DND-41 (cell line): ENCODE data around the gene RAC2.
A peak's percentile ranks its signal among the peaks of the same experiment; 100 is the strongest.
"Not testable (repeated sequence)": the region's sequence is repeated elsewhere in the genome, so short reads cannot be mapped to it uniquely, and the experiment has no call there.

ENCODE experiments used
- ATAC-seq: fragments of 200-7000 bp; cut with Tn5 transposase; 3 replicates; pipeline ENCODE4 v1.9.1; 2021; ENCODE audit warnings: low read depth; ENCODE audit not compliant: insufficient read depth
- DNase-seq: peaks from one replicate; pipeline ENCODE4 v3.0.0-alpha.2; 2020
- H2AFZ ChIP-seq: 2 replicates; pipeline ENCODE4 v1.6.0; 2012; ENCODE audit warnings: low read depth, low read length
- H3K27ac ChIP-seq: 2 replicates; pipeline ENCODE4 v1.5.1; 2012; ENCODE audit warnings: low read length, inconsistent platforms
- H3K27me3 ChIP-seq: fragments of 200-600 bp; sonication (generic); 2 replicates; pipeline ENCODE4 v1.6.0; 2012; ENCODE audit warnings: low read length, mild to moderate bottlenecking, inconsistent platforms; ENCODE audit not compliant: insufficient read depth, poor library complexity
- H3K36me3 ChIP-seq: 2 replicates; pipeline ENCODE4 v1.5.1; 2012; ENCODE audit warnings: low read length, inconsistent platforms; ENCODE audit not compliant: insufficient read depth
- H3K4me1 ChIP-seq: 2 replicates; pipeline ENCODE4 v1.5.1; 2012; ENCODE audit warnings: mild to moderate bottlenecking, low read length; ENCODE audit not compliant: insufficient read depth
- H3K4me2 ChIP-seq: 2 replicates; pipeline ENCODE4 v1.6.0; 2012; ENCODE audit warnings: mild to moderate bottlenecking, moderate library complexity, low read length, inconsistent platforms; ENCODE audit not compliant: insufficient read depth
- H3K4me3 ChIP-seq, 2 experiments: fragments of 200-600 bp in 1 of 2; shearing (Covaris generic) in 1 of 2; 2 replicates each; pipeline ENCODE4 v1.5.1; 2012 to 2016; ENCODE audit warnings: inconsistent platforms in 2 of 2, low read length in 2 of 2, mild to moderate bottlenecking in 2 of 2, low read depth in 1 of 2, moderate library complexity in 1 of 2
- H3K79me2 ChIP-seq: 2 replicates; pipeline ENCODE4 v1.6.0; 2012; ENCODE audit warnings: low read length, inconsistent platforms; ENCODE audit not compliant: insufficient read depth
- H3K9ac ChIP-seq: 2 replicates; pipeline ENCODE4 v1.6.0; 2012; ENCODE audit warnings: low read depth, mild to moderate bottlenecking, inconsistent platforms, low read length, moderate library complexity
- H3K9me3 ChIP-seq: 2 replicates; pipeline ENCODE4 v1.5.1; 2012; ENCODE audit warnings: low read length, moderate library complexity, mild to moderate bottlenecking, inconsistent platforms; ENCODE audit not compliant: insufficient read depth, severe bottlenecking
- H4K20me1 ChIP-seq: 2 replicates; pipeline ENCODE4 v1.6.0; 2012; ENCODE audit warnings: low read length; ENCODE audit not compliant: insufficient read depth
- EZH2 ChIP-seq: IDR thresholded peaks from 3 replicates; pipeline ENCODE4 v1.6.1; 2012; ENCODE audit warnings: borderline replicate concordance, low read depth, mild to moderate bottlenecking, moderate library complexity, low read length, inconsistent platforms; ENCODE audit not compliant: severe bottlenecking
- TF ChIP-seq, protein P1 (sequence below): IDR thresholded peaks from 2 replicates; pipeline ENCODE4 v1.5.1; 2012; ENCODE audit warnings: borderline replicate concordance, low read length, moderate library complexity, mild to moderate bottlenecking; ENCODE audit not compliant: poor library complexity, severe bottlenecking; ENCODE audit errors: extremely low read depth

The RAC2 gene

DNA sequence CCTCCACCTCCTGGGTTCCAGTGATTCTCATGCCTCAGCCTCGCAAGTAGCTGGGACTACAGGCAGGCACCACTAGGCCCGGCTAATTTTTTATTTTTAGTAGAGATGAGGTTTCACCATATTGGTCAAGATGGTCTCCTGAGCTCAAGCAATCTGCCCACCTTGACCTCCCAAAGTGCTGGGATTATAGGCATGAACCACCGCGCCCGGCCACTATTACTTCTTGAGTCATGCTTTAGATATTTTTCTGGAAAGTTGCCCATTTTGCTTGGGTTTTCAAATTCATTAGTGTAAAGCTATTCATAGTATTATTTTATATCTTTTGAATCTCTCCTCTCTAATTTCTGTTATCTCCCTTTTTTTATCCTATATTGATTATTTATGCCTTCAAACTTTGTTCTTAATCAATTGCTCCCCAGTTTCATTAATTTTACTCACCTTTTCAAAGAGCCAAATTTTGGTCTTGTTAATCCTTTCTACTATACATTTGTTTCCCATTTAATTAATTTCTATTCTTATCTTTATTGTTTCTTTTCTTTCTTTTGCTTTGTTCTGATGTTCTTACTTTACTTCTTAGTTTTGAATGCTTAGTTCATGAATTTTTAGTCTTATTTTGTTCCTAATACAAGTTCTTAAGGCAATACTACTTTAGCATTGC, 10.3 kb upstream of the RAC2 start:
- H3K27me3 ChIP-seq, result peaks cover 6% of the 10 kb centered on the region
- DNase-seq (no peak), ATAC-seq (no peak)
- H3K79me2 ChIP-seq, result no peaks in the 10 kb centered on the region
- no peaks in the 10 kb centered on the region for H4K20me1 ChIP-seq
- no peak overlapping the region for H3K4me2 ChIP-seq
- H3K9ac ChIP-seq, result no peak overlapping the region
- H3K27ac ChIP-seq, result no peak overlapping the region
- H3K9me3 ChIP-seq, result no peaks in the 10 kb centered on the region
- H2AFZ ChIP-seq, result no peak overlapping the region
- no peaks in the 10 kb centered on the region for H3K4me1 ChIP-seq
- H3K36me3 ChIP-seq, result no peaks in the 10 kb centered on the region
- TF ChIP-seq, protein P1, sequence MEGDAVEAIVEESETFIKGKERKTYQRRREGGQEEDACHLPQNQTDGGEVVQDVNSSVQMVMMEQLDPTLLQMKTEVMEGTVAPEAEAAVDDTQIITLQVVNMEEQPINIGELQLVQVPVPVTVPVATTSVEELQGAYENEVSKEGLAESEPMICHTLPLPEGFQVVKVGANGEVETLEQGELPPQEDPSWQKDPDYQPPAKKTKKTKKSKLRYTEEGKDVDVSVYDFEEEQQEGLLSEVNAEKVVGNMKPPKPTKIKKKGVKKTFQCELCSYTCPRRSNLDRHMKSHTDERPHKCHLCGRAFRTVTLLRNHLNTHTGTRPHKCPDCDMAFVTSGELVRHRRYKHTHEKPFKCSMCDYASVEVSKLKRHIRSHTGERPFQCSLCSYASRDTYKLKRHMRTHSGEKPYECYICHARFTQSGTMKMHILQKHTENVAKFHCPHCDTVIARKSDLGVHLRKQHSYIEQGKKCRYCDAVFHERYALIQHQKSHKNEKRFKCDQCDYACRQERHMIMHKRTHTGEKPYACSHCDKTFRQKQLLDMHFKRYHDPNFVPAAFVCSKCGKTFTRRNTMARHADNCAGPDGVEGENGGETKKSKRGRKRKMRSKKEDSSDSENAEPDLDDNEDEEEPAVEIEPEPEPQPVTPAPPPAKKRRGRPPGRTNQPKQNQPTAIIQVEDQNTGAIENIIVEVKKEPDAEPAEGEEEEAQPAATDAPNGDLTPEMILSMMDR, result no peak
- TF ChIP-seq EZH2, result no peak
- no peak overlapping the region for H3K4me3 ChIP-seq

DNA sequence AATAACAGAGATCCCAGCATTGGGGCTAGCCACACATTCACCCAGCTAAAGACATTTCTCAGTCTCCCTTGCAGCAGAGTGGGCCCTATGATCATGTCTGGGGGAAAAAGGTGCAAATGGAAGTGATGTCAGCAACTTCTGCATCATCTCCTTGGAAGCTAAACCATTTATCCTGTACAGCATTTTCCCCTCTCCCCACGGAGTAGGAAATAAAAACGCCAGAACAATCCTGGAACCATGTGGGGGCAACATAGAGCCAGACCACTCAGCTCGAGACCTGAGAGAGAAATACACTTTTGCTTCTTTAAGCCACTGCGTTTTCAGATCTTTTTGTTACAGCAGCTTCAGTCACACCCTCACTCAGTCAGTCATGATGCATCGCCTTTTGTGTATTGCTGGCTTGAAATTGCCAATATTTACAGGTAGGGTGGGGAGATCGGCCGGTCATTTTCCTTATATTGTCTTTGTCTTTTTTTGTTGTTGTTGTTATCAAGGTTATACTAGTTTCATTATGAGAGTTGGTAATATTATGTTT, 9.1 kb upstream of the RAC2 start:
- Histone ChIP-seq H3K4me3 (no peak overlapping the region), H3K27ac (no peak overlapping the region), H3K9ac (no peak overlapping the region), H3K27me3 (peaks cover 6% of the 10 kb centered on the region), H4K20me1 (no peaks in the 10 kb centered on the region), H3K4me2 (no peak overlapping the region), H3K9me3 (no peaks in the 10 kb centered on the region), H3K36me3 (no peaks in the 10 kb centered on the region), H3K79me2 (no peaks in the 10 kb centered on the region), H3K4me1 (no peaks in the 10 kb centered on the region), H2AFZ (no peak overlapping the region)
- ATAC-seq (no peak), DNase-seq (no peak)
- TF ChIP-seq, protein P1, result peak; percentile 26
- TF ChIP-seq EZH2, result no peak

DNA sequence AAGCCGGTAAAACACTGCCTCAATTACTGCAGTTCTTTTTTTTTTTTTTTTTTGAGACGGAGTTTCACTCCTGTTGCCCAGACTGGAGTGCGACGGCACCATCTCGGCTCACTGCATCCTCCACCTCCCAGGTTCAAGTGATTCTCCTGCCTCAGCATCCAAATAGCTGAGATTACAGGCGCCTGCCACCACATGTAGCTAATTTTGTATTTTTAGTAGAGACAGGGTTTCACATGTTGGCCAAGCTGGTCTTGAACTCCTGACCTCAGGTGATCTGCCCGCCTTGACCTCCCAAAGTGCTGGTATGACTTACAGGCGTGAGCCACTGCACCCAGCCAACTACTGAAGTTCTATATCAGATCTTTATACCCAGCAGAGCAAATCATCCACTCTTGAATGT, 7.8 kb upstream of the RAC2 start:
- not testable (repeated sequence) for H3K4me3 ChIP-seq

DNA sequence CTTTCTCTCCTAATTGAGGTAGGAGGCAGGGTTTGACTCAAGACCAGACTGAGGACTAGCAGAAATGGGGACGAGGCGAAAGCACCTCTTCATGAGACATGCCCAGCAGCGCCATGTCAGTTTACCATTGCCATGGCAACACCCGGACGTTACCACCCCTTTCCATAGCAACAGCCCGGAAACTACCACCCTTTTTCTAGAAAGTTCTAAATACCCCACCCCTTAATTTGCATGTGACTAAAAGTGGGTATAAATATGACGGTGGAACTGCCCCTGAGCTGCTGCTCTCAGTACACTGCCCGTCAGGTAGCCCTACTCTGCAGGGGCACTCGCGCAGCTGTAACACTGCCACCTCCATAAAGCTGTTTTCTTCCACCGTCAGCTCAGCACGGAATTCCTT, 5.9 kb upstream of the RAC2 start:
- DNase-seq (no peak), ATAC-seq (no peak)
- Histone ChIP-seq H3K9ac (no peak overlapping the region), H2AFZ (no peak overlapping the region), H3K27ac (no peak overlapping the region), H3K79me2 (no peaks in the 10 kb centered on the region), H3K4me1 (peaks cover under 1% of the 10 kb centered on the region), H4K20me1 (no peaks in the 10 kb centered on the region), H3K36me3 (no peaks in the 10 kb centered on the region), H3K4me3 (no peak overlapping the region), H3K9me3 (no peaks in the 10 kb centered on the region), H3K4me2 (no peak overlapping the region), H3K27me3 (peaks cover 3% of the 10 kb centered on the region)
- TF ChIP-seq, protein P1, result no peak
- TF ChIP-seq EZH2, result no peak

More for the DNA sequence above, 7.8 kb upstream of the RAC2 start:
- not testable (repeated sequence) for H3K27me3 ChIP-seq, H2AFZ ChIP-seq, H3K79me2 ChIP-seq, H3K9ac ChIP-seq, H3K27ac ChIP-seq, H3K4me2 ChIP-seq, ATAC-seq, H3K4me1 ChIP-seq, H3K9me3 ChIP-seq, H4K20me1 ChIP-seq, H3K36me3 ChIP-seq, DNase-seq
